ENCODE measurements around the gene TCHP.

Gene TCHP

GRCh38 chr12:109932878-109933503, 32.9 kb downstream of the TCHP start:
- no peak for DNase-seq (ENCODE audit: low read depth)

- DNase-seq (ENCODE audit: low read depth), result no peak
Observed at GRCh38 chr12:109934026-109934425, 34.0 kb downstream of the TCHP start.

DNA sequence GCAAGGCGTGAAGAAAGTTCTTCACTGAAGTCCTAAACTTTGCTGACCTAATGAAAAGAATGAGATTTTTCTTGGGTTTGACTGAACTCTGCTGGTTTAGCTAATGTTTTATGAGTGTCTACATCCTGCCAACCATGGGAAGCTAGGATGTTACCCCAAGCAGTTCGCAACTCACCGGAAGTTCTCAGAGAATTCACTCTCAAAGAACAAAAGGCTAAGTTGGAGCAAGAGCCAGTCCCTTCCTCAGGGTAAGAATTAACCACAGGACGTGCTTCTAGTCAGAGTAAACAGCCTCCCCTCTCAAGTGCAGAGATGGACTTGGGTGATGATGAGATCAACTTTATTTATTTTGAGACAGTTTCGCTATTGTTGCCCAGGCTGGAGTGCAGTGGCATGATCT, 37.3 kb downstream of the TCHP start:
- DNase-seq (ENCODE audit: low read depth), result no peak

- no peak for DNase-seq (ENCODE audit: low read depth)
Observed at GRCh38 chr12:109938947-109939346, 38.9 kb downstream of the TCHP start.

GRCh38 chr12:109939504-109939903, 39.4 kb downstream of the TCHP start:
- DNase-seq (ENCODE audit: low read depth), result no peak

DNA sequence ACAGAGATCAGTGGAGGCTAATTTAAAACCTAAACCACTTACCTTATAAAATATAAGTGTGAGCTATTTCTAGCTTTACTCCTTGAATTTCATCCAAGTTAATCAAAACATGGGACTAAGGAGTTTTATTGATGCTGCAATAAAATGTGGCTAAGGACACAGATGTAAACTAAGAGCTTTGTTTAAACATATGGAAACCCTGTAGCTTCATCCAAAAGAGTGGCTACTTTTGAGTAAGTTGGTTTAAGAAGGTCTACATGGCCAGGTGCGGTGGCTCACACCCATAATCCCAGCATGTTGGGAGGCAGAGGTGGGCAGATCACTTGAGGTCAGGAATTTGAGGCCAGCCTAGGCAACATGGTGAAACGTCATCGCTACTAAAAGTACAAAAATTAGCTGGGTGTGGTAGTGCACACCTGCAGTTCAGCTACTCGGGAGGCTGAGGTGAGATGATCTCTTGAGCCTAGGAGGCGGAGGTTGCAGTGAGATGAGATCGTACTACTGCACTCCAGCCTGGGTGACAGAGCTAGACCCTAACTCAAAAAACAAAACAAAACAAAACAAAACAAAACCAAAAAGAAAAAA, 40.4 kb downstream of the TCHP start:
- DNase-seq (ENCODE audit: low read depth), result no peak

DNA sequence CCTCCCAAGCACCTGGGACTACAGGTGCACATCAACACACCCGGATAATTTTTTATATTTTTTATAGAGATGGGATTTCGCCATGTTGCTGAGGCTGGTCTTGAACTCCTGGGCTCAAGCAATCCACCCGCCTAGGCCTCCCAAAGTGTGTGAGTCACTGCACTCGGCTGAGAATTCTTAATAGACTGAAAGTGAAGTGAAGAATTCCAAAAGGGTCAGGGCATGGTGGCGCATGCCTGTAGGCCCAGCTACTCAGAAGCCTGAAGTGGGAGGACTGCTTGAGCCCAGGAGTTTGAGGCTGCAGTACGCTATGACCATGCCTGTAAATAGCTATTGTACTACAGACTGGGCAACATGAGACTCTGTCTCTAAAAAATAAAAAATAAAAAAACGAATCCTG, 43.7 kb downstream of the TCHP start:
- DNase-seq (ENCODE audit: low read depth), result no peak

DNA sequence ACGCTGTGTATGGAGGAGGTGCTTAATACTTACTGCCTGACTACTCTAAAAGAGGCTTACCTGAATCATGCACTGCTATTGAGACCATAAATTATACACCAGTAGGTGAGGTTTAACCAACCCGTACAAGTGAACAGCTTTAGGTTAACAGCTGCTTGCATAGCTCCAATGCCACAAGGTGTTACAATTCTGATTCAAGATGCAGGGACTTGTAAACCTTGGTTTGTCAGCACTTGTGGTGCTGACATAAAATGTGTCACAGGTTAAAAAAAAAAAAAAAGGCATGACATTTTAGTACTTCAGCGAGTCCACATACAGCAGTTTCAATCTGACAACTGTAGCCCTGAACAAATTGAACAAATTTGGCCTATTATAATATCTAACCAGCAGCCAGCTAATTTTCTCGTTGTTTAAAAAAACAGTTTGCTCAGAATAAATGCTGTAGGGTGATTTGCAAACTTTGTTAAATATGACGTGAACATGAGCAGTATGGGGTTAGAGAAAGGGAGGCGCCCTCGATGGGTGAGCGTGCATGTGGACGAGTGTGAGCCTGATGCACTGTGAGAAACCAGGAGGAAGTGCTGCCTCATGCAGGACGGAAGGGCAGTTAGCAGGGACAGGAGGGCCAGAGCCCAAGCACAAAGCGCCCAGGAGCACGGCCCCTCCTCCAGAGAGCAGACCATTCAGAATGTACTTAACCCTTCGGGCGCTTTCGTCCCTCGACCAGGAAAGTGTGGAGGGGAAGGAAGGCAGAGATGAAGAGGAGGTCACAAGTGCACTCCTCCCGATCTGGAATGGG, 44.7 kb downstream of the TCHP start:
- DNase-seq (ENCODE audit: low read depth), result no peak

GRCh38 chr12:109946505-109946904, 46.4 kb downstream of the TCHP start:
- no peak for DNase-seq (ENCODE audit: low read depth)

- no peak for DNase-seq (ENCODE audit: low read depth)
Observed at GRCh38 chr12:109946913-109947312, 46.8 kb downstream of the TCHP start.

DNA sequence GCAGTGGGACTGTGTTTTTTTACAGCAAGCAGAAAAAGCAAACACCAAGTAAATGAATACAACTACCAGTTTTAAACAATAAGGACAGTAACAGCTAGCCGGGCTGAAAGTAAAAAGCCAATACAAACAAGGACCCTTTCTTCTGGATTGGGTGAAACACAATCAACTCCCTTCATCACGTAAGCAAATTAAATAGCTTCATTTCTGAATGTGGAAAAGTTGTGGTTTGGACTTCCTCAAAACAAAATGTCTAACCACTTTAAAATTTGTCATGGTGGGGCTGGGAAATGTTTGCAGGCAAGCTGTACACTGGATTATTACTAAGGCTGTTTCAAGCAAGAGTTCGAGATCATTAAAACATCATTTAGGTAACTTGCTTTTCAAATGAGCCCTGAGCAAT, 47.4 kb downstream of the TCHP start:
- no peak for DNase-seq (ENCODE audit: low read depth)

DNA sequence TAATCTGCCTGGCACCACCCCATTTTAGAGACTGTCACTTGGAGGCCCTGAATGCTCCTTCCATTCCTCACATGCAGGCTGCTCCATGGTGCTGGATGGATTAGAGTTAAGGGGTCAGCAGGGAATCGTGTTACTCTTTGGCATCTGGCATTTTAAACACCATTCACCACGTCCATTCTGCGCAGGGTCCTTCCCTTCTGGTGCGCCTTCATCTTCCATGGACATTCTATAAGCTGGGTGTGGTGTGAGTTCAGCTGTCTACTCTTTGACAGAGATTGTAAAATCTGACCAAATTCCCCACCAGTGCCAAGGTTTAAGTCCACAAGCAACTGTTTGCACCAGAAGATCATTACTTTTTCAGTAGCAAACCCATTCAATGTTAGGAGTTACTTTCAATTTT, 48.3 kb downstream of the TCHP start:
- DNase-seq (ENCODE audit: low read depth), result no peak

DNA sequence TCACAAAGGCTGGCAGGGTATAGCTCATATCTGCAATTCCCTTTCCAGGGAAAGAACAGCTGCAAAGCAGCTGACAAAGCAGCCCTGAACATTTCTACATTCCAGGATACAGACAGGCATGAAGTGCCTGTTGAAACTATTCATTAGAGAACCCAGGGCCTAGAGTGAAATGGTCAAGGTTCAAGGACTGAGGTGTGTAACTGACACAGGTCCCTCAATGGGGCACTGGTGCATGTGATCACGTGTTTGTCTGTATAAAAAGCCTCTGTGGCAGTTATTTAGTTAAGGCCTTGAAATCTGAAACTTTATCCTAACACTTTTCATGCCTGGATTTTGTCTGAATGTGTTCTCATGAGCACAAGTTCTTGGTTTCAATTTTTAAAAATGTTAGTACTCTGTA, 49.0 kb downstream of the TCHP start:
- DNase-seq (ENCODE audit: low read depth), result no peak

- no peak for DNase-seq (ENCODE audit: low read depth)
Observed at GRCh38 chr12:109950625-109951024, 50.6 kb downstream of the TCHP start.

GRCh38 chr12:109951136-109951535, 51.1 kb downstream of the TCHP start:
- no peak for DNase-seq (ENCODE audit: low read depth)

GRCh38 chr12:109951751-109952150, 51.7 kb downstream of the TCHP start:
- no peak for DNase-seq (ENCODE audit: low read depth)

DNA sequence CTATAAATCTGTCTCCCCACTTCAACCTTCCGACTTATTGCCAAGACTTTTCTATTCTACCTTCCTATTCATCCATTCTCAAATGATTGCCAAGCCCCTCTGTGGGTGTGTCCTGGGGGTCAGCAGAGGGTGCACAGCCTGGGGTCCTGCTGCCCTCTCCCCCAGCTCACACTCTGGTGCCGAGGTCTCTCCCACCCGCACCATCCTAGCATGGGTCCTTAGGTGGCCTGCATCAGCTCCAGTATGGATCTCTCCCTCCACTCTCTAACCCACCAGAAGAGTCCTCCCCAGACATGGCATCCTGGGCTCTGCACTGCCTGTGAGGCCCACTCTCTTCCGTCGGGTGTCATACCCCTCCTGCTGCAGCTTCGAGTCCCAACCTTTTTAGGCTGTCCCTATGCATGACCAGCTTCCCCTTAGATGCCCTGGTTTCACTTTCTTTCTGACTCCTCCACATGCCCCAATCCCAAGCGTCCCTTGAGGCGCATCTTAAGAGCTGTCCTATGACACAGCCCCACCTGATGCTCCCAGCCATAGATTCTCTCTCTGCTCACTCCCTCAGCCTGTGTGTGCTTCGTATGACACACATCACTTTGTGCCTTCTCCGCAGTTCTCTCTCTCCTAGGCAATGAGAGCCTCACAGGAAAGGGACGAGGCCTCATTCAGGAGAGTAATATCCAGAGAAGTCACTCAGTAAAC, 52.2 kb downstream of the TCHP start:
- DNase-seq (ENCODE audit: low read depth), result no peak

GRCh38 chr12:109952873-109953272, 52.8 kb downstream of the TCHP start:
- DNase-seq (ENCODE audit: low read depth), result no peak

DNA sequence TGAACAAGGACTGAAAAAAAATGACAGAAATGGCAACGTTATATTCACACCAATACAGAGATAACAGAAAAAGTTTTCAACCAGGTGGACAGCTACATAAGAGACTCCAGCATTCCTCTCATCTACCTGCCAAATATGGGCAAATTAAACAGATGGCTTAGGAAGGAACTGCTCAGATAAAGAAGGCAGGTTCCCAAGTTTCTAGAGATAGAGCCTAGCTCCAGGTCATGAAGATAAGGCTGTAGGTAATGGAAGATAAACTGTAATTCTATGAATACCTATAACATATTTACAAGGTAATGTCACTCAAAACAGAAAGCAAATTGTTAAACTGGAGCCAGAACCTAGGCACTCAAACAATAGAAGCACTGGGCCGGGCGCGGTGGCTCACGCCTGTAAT, 53.6 kb downstream of the TCHP start:
- DNase-seq (ENCODE audit: low read depth), result no peak

GRCh38 chr12:109958374-109958773, 58.3 kb downstream of the TCHP start:
- DNase-seq (ENCODE audit: low read depth), result no peak

- DNase-seq (ENCODE audit: low read depth), result no peak
Observed at GRCh38 chr12:109959411-109960093, 59.5 kb downstream of the TCHP start.

DNA sequence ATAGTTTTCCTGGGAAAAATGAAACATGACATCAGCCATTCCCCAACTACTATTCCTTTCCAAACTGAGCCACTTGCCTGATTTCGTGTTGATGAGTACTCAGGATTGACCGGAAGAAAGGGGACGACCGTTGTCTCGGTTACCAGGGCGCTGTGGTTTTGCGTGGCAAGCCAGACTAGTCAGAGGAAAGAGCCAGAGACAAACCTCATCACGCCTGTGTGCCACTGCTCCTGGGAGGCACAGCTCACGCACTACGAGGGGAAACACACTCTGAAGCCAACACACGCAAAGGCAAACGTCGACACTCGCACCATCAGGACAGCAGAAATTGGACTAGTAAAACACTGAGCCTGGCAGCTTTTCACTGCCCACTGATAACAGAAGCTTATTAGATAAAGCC, 61.1 kb downstream of the TCHP start:
- DNase-seq (ENCODE audit: low read depth), result no peak
